ENCODE data around the gene GLRA3. TPM values are rescaled to one million over a fixed set of nuclear protein-coding genes. Genes with fewer than 3 reads are reported as not detected.
A peak's percentile ranks its signal among the peaks of the same experiment; 100 is the strongest.

The GLRA3 gene
- total and polyA plus RNA-seq, 2 of the 8 experiments (the other 6 are each of a cell fraction or from before 2014, with no cell fraction given), result 0.02 TPM; not detected in 1

DNA sequence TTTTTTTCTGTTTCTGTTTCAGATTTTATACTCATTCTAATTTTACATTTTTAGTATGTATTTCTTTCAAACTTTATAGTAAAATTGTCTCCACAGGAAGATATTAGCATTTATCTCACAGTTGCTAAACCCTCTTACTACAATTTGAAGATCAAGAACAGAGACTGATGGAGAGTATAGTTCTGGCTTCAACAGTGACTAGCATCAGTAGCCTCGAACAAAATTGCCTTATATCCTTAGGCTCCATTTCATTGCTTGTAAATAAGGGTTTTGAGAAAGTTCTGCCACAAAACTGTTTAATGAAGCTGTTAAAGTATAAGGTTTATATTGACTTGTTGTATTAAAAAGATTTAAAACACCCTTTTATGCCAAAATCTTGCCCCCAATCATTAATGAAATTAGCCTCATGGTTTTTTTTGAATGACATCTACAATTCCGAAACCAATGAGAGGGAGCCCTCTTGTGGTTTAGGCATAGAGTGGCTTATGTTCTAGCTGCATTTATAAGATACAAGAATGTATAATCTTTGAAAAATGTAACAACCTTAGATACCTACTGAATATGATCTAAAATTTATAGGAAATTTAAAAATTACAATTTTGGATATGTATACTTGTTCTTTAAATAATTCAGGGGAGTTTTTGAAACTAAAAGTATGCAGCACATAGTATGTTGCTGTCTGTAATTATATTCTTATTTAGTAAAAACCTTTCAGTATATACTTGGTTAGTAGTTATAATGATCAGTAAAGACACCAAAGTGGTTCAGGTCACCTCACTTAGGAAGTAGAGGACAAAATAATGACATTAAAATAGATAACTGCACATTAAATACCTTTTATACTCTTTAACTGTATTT, 196.9 kb downstream of the GLRA3 start:
- DNase-seq (ENCODE audit: low read depth in 1 of 2, low spot score in 2 of 2) (no peak), FAIRE-seq (peak; percentile 73)
- Histone ChIP-seq H3K27ac (ENCODE audit: low read depth, low read length) (no peak overlapping the region), H4K8ac (ENCODE audit: extremely low read depth, insufficient read depth, low read length) (no peak overlapping the region), H2BK5ac (ENCODE audit: low read depth, low read length) (no peak overlapping the region), H3K4me2 (ENCODE audit: insufficient read depth in 1 of 2, low read depth in 2 of 2, low read length in 2 of 2) (no peak overlapping the region), H3K14ac (ENCODE audit: insufficient read length) (no peak overlapping the region), H4K5ac (ENCODE audit: insufficient read length, low read depth, low read length) (no peak overlapping the region), H2AK5ac (ENCODE audit: low read depth, low read length) (no peak overlapping the region), H3K4me3 (ENCODE audit: extremely low read depth in 1 of 4, insufficient read depth in 2 of 4, low read depth in 3 of 4, low read length in 4 of 4) (no peak overlapping the region), H2BK15ac (ENCODE audit: low read length) (no peak overlapping the region), H2BK20ac (ENCODE audit: low read length) (no peak overlapping the region), H4K91ac (replicated peaks; ENCODE audit: insufficient read length, low read length) (no peak overlapping the region), H3K18ac (ENCODE audit: extremely low read depth, low read length) (no peak overlapping the region), H3K9ac (replicated peaks in 1 of 4; ENCODE audit: extremely low read depth in 1 of 4, low read depth in 3 of 4, low read length in 3 of 4) (no peak overlapping the region), H2BK120ac (replicated peaks; ENCODE audit: low read depth, low read length) (no peak overlapping the region), H3K36me3 (ENCODE audit: control insufficient read depth in 2 of 4, insufficient read depth in 4 of 4, low read length in 3 of 4) (no peaks in the 10 kb centered on the region), H3K4me1 (replicated peaks in 1 of 4; ENCODE audit: control insufficient read depth in 3 of 4, insufficient read depth in 4 of 4, low read length in 3 of 4) (no peaks in the 10 kb centered on the region), H3K27me3 (replicated peaks in 1 of 4; ENCODE audit: control insufficient read depth in 3 of 4, extremely low read depth in 1 of 4, insufficient read depth in 3 of 4, low read length in 3 of 4) (no peaks in the 10 kb centered on the region), H3K79me2 (ENCODE audit: control insufficient read depth in 1 of 2, insufficient read depth in 2 of 2, low read length in 2 of 2) (no peaks in the 10 kb centered on the region), H4K20me1 (replicated peaks in 1 of 2; ENCODE audit: control insufficient read depth in 1 of 2, insufficient read depth in 2 of 2, low read length in 2 of 2) (no peaks in the 10 kb centered on the region), H3K23me2 (ENCODE audit: low read depth, low read length) (no peaks in the 10 kb centered on the region), H2AFZ (ENCODE audit: low read length) (no peak overlapping the region), H3K4ac (replicated peaks; ENCODE audit: insufficient read length, low read depth, low read length) (no peak overlapping the region), H3K79me1 (ENCODE audit: low read depth, low read length) (no peaks in the 10 kb centered on the region), H3K9me3 (ENCODE audit: insufficient read depth in 2 of 2, low read depth in 1 of 2, low read length in 1 of 2) (no peaks in the 10 kb centered on the region), H3K56ac (replicated peaks; ENCODE audit: insufficient read length, low read depth, low read length) (no peak overlapping the region), H2BK12ac (ENCODE audit: low read depth, low read length) (no peak overlapping the region), H3K23ac (ENCODE audit: insufficient read length) (no peak overlapping the region)
- WGBS, 2 experiments (ENCODE audit: extremely low coverage in 1 of 2, insufficient coverage in 1 of 2, insufficient read length in 1 of 2, insufficient replicate concordance in 2 of 2, low coverage in 1 of 2, low lambda C conversion rate in 2 of 2, missing lambda C conversion rate in 1 of 2), result 50% methylated on average over 2 of the region's 2 CpGs; no CpG with 5 or more reads in 1 of the 2 experiments
- ChIA-PET POLR2A (ENCODE audit: partially characterized antibody) (no interaction called here), CTCF (ENCODE audit: partially characterized antibody) (interaction anchor here (0.5 to 2.4 kb wide), 16 partner anchors 15 to 293 kb away, joined by 3 to 20 read pairs (median 4); no protein-coding TSS in a partner anchor)
- TF ChIP-seq GABPA (IDR thresholded peaks at IDR 0.05; ENCODE audit: borderline replicate concordance, insufficient read depth, low read length), result no peak
- peak; percentile 84 to 88 for TF ChIP-seq RAD21 (IDR thresholded peaks at IDR 0.05 in 1 of 2, conservative IDR thresholded peaks at IDR 0.05 in 1 of 2; ENCODE audit: low read depth in 2 of 2, low read length in 2 of 2)
- no peak for TF ChIP-seq JUND (IDR thresholded peaks at IDR 0.05; ENCODE audit: low read length)
- TF ChIP-seq, protein P1, sequence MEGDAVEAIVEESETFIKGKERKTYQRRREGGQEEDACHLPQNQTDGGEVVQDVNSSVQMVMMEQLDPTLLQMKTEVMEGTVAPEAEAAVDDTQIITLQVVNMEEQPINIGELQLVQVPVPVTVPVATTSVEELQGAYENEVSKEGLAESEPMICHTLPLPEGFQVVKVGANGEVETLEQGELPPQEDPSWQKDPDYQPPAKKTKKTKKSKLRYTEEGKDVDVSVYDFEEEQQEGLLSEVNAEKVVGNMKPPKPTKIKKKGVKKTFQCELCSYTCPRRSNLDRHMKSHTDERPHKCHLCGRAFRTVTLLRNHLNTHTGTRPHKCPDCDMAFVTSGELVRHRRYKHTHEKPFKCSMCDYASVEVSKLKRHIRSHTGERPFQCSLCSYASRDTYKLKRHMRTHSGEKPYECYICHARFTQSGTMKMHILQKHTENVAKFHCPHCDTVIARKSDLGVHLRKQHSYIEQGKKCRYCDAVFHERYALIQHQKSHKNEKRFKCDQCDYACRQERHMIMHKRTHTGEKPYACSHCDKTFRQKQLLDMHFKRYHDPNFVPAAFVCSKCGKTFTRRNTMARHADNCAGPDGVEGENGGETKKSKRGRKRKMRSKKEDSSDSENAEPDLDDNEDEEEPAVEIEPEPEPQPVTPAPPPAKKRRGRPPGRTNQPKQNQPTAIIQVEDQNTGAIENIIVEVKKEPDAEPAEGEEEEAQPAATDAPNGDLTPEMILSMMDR (IDR thresholded peaks at IDR 0.05; ENCODE audit: control extremely low read depth in 1 of 3, insufficient read depth in 1 of 3, low read depth in 1 of 3, low read length in 3 of 3), result peak in 2 of 3 experiments; percentile 55 to 58; a peak in 2 of 4 replicates
- no peak for TF ChIP-seq SRF (IDR thresholded peaks at IDR 0.05; ENCODE audit: low read depth, low read length)
- no peak for TF ChIP-seq FOSL1 (IDR thresholded peaks at IDR 0.05; ENCODE audit: insufficient read depth, low read depth, low read length)
- TF ChIP-seq SIRT6 (IDR thresholded peaks at IDR 0.05; ENCODE audit: low read length), result no peak
- TF ChIP-seq, protein P2, sequence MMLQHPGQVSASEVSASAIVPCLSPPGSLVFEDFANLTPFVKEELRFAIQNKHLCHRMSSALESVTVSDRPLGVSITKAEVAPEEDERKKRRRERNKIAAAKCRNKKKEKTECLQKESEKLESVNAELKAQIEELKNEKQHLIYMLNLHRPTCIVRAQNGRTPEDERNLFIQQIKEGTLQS (IDR thresholded peaks at IDR 0.05; ENCODE audit: insufficient read depth, low read depth, low read length), result no peak

Measured in H1 (cell line).